Panc1 (cell line): ENCODE data around the gene CYBRD1.

ENCODE experiments used
- POLR2AphosphoS5 ChIP-seq: IDR thresholded peaks from 2 replicates; pipeline ENCODE4 v1.6.1; 2012; ENCODE audit warnings: mild to moderate bottlenecking, low read depth, low read length, moderate library complexity
- TF ChIP-seq, protein P1 (sequence below): fragments of 450-650 bp; IDR thresholded peaks from 2 replicates; pipeline ENCODE4 v1.5.1; 2017; ENCODE audit warnings: mild to moderate bottlenecking

DNA sequence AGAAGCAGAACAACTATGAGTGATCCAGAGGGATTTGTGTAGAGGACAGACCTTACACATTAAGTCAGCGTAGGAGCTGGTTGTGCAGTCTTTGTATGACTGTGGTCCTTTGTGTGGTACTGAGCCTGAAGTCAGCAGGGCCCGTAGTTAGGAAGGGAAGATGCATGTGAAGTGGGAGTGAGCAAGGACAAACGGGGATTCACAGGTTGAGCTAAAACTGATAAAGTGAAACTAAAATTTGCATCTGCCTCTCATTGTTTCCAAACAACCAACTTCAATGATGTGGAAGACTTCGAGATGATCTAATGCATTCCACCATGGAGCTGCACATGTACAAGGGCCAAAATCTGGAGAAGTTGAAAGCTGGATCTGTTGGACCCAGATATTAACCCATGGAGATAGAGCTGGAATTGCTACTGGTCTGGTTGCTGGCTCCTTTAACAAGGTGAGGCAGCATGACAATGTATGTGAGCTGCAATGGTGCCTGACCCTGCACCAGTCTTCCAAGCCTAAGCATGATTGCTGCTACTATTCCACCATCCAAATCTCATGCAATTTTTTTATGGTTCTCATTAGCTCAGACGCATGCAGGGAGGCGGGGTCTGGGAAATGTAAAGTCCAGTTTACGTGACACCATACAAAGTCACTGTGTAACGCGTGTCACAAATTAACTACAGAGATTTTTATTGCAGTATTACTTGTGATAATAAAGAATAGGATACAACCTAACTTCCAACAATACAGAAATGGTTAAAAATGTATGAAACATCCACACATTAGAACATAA lies 12.1 kb upstream of the CYBRD1 start:
- TF ChIP-seq POLR2AphosphoS5: no peak
- TF ChIP-seq, protein P1, sequence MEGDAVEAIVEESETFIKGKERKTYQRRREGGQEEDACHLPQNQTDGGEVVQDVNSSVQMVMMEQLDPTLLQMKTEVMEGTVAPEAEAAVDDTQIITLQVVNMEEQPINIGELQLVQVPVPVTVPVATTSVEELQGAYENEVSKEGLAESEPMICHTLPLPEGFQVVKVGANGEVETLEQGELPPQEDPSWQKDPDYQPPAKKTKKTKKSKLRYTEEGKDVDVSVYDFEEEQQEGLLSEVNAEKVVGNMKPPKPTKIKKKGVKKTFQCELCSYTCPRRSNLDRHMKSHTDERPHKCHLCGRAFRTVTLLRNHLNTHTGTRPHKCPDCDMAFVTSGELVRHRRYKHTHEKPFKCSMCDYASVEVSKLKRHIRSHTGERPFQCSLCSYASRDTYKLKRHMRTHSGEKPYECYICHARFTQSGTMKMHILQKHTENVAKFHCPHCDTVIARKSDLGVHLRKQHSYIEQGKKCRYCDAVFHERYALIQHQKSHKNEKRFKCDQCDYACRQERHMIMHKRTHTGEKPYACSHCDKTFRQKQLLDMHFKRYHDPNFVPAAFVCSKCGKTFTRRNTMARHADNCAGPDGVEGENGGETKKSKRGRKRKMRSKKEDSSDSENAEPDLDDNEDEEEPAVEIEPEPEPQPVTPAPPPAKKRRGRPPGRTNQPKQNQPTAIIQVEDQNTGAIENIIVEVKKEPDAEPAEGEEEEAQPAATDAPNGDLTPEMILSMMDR: no peak
